Activated CD8-positive, alpha-beta memory T cell treated with anti-CD3 and anti-CD28 coated beads, Interleukin-2, amount 50 U/mL, for 4 hours (primary cell): ENCODE measurements around the gene IL20.
"Not testable (repeated sequence)": the region's sequence is repeated elsewhere in the genome, so short reads cannot be mapped to it uniquely, and the experiment has no call there.

Experiments used
- DNase-seq: peaks from one replicate; pipeline ENCODE4 v3.0.0-alpha.2; 2020

Gene IL20

DNA sequence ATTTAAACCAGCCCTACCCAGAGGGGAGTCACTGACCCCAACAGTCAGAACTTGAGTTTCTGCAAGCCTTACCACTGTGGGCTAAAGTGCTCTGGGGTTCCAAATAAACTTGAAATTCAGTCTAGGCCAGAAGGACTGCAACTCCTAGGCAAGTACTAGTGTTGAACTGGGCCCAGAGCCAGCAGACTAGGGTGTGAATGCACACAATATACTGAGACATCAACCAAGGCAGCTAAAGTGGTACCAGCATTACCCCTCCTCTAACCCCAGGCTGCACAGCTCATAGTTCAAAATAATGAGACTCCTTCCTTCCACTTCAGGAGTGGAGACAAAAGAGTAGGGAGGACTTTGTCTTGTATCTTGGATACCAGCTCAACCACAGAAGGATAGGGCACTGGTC lies 18.9 kb upstream of the IL20 start:
- DNase-seq: no peak

DNA sequence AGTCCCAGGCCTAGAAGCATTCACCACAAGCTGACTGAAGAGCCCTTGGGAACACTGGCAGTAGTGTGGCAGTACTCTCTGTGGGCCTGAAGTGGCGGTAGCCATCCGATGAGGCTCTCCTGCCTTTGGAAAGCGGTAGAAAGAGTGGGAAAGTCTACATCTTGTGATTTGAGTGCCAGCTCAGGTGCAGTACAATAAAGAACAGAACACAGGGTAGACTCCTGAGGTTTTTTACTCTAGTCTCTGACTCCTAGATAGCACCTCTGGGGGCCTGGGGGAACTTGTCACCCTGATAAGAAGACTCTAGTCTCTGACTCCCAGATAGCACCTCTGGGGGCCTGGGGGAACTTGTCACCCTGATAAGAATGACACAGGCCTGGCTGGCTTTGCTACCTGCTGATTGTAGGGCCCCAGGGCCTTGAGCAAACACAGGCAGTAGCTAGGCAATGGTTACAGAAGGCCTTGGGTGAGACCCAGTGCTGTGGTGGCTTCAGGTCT lies 18.0 kb upstream of the IL20 start:
- DNase-seq: no peak

DNA sequence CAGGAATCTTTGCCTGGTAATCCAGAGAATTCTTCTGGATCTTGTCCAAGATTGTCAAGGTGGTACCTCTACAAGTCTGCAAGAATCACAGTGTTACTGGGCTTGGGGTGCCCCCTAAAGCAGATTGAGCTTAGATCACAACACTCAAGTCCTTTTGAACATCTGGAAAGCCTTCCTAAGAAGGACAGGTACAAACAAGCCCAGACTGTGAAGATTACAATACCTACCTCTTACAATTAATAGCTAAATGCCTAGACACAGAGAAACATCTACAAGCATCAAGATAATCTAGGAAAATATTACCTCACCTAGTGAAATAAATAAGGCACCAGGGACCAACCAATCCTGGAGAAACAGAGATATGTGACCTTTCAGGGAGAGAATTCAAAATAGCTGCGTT lies 17.5 kb upstream of the IL20 start:
- DNase-seq: no peak

DNA sequence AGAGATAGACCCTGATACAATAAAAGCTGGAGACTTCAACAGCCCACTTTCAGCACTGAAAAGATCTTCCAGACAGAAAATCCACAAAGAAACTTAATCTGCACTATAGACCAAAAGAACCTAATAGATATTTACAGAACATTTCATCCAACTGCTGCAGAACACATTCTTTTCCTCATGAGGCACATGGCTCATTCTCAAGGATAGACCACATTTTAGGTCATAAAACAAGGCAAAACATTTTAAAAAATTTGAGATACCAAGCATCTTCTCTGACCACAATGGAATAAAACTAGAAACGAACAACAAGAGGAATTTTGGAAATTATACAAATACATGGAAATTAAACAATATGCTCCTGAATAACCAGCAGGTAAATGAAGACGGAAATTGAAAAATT lies 15.0 kb upstream of the IL20 start:
- DNase-seq: no peak

DNA sequence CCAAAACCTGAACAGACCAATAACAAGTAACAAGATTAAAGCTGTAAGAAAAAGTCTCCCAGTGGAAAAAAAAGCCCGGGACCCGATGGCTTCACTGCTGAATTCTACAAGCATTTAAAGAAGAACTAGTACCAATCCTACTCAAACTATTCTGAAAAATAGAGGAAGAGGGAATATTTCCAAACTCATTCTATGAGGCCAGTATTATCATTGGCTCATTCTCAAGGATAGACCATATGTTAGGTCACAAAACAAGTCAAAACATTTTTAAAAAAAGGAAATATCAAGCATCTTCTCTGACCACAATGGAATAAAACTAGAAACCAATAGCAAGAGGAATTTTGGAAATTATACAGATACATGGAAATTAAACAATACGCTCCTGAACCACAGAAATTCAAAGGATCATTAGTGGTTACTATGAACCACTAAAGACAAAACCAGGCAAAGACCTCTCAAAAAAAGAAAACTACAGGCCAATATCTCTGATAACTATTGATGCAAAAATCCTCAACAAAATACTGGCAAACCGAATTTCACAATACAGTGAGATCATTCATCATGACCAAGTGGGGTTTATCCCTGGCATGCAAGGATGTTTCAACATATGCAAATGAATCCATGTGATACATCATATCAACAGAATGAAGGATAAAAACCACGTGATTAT lies 13.9 kb upstream of the IL20 start:
- no peak for DNase-seq

DNA sequence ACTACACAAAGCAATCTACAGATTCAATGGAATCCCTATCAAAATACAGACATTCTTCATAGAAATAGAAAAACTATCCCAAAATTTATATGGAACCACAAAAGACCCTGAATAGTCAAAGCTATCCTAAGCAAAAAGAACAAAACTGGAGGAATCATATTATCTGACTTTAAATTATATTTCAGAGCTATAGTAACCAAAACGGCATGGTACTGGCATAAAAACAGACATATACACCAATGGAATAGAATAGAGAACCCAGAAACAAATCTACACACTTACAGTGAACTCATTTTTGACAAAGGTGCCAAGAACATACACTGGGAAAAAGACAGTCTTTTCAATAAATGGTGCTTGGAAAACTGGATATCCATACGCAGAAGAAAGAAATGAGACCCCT lies 12.8 kb upstream of the IL20 start:
- DNase-seq: not testable (repeated sequence)

DNA sequence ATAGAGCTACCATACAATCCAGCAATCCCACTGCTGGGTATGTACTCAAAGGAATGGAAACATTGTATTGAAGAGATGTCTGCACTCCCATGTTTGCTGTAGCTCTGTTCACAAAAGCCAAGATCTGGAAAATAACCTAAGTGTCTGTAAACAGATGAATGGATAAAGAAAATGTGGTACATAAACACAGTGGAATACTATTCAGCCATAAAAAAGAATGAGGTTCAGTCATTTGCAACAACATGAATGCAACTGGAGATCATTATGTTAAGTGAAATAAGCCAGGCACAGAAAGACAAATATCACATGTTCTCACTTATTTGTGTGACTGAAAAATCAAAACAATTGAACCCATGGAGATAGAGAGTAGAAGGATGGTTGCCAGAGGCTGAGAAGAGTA lies 11.7 kb upstream of the IL20 start:
- not testable (repeated sequence) for DNase-seq

DNA sequence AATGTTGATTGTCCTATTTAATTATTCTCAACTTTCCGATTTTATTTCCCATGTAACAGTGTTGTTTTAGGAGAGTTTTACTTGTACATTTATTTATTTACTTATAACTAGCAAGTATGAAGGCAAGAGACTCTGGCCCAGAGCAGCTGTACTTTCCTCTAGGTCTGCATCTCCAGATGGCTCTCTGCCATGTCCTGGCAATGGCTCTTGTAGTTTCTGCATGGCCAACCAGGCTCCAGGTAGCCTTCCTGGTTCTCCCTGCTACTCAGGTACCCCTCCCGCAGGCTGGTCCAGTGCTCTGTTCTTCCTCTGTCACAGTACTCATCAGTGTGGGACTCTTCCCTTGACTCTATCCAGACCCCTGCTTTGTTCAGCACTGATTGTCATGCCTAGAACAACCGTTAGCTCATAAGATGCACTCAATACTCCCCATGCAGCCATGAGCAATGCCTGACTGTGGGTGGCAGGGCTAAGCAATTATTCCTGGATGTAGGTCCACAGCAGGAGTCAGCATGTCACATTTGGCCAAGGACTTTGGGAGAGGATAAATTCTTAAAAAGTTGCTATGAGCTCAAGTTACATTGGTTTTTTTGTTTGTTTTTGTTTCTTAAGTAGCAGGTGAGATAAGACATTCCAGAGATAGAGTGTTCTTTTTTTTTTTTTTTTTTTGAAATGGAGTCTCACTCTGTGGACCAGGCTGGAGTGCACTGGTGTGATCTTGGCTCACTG lies 10.9 kb upstream of the IL20 start:
- DNase-seq: no peak

DNA sequence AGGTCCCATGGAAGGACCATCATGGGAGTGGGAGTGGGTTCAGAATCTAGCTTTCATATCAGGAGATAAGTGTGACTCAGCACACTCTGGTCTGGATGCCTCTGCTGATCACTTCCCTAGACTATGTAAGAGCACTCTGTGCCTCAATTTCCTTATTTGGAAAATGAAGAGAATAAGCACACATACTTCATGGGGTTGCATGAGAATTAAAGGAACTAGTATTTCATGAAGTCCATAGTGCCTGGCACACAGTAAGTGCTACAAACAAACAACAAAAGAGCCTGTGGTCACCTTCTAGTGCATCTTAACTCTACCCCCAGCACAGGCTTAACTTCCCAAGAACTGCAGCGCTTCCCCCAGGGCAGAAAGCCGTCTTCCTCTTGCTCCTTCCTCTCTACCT lies 9.6 kb upstream of the IL20 start:
- no peak for DNase-seq

DNA sequence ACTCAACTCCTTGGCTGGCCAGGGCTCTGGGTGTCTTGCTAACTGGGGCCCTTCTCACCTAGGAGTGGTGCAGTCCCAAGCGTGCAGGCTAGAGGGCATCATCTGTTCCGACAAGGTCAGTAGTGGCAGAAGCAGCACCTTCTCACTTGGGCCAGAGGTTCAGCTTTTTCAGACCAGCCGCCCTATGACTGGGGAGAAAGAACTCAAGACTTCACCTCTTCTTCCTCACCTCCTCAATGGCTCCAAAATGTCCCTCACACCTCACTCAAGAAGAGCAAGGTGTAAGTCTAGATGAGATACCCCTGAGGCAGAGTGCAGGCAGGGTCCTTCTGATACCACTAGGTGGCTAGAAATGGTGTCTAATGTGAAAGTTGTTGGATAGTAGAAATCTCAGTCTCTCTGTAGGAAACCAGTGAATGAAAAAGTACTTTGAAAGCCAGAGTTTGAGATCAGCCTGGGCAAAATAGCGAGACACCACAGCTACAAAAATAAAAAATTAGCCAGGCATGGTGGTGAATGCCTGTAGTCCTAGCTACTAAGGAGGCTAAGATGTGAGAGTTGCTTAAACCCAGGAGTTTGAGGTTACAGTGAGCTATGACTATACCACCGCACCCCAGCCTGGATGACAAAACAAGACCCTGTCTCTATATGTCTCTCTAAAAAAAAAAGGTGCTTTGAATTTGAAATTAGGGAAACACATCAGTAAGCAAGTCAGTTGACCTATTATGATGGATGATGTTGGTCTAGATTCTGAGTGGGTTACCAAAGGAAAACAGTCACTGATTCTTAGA lies 8.6 kb upstream of the IL20 start:
- no peak for DNase-seq

DNA sequence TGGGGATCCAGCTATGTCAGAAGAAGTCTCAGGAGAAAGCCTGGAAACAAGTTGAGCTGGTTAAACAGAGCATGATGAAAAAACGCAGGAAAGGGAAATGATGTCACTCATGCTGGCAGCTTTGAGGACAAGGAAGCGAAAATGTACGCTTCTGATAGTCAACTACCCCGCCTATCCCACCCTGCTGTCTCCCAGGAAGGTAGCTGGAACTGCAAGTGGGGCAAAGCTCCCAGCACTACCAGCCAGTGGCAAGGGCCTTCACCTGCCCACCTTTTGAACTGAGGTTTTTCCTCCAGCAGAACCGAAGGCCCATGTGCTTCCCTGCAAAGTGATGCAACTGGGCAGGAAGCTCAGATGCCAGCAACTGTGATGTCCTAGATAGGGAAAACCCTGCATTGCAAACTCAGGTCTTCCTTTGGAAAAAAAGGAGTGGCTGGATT lies 6.3 kb upstream of the IL20 start:
- no peak for DNase-seq

DNA sequence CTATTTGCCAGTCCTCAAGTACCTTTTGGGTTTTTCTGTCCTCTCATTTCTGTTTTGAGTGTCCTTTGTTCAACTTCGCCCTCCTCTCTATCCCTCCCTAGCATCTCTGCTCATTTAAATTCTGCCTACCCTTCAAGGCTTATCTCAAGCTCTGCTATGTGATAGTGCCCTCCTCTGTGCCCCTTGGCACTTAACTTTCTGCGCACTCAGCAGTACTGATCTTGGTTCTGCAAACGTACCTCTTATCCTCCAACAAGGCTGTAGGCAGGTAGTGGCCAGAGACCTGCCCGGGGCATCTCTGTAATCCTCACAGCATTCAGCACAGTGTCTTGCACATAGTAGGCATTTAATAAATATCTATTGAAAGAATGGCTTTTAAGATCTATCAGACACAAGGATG lies 5.3 kb upstream of the IL20 start:
- DNase-seq: no peak

DNA sequence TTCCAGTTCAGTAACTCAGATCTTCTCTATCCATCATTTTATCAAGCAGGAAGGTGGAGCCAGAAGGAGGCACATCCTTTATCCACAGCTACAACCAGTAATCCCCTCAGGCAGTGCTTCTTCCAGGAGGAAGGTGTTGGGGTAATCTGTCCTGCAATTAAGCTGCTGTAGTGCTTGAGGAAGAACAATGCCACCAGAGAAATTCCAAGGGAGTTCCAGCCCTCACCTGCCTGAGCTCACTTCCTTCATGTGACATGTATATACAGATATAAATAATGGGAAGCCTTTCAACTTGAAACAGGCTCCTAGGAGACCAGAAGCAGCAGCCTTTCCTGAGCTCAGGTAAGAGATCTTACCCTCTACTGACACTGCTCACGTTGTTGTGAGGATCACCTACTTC lies 2.2 kb upstream of the IL20 start:
- DNase-seq: no peak

DNA sequence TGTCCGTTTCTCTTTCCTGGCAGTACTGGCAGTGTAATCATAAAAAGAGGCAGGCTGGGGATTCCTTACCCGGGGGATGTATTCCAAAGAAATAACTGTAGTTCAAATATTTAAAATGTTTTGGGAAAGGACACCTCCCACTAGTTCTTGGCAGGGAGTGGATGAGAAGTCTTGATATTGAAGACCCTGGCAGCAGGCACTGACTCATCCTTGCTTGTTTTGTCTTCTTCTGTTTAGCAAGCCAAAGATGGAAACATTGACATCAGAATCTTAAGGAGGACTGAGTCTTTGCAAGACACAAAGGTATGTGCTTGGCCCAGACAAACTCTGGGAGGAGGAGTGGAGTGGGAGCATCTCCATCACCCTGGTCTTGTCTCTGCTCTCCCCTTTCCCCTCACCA lies 639 bp downstream of the IL20 start:
- no peak for DNase-seq

DNA sequence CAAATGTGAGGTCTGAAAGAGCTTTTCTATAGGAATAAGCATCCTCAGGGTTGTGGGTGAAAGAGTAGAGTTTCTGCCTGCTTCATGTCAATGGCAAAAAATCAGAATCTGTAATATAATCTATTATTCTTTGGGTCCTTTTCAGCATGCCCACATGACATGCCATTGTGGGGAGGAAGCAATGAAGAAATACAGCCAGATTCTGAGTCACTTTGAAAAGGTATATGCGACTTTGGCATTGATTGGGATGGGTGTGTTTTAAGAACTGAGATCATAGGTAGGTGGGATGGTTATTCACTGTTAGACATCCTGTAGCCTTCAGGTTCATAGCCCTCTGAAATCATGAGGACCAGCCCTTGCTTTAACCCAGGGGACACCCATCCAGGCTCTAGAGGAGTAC lies 1.8 kb downstream of the IL20 start:
- DNase-seq: no peak

DNA sequence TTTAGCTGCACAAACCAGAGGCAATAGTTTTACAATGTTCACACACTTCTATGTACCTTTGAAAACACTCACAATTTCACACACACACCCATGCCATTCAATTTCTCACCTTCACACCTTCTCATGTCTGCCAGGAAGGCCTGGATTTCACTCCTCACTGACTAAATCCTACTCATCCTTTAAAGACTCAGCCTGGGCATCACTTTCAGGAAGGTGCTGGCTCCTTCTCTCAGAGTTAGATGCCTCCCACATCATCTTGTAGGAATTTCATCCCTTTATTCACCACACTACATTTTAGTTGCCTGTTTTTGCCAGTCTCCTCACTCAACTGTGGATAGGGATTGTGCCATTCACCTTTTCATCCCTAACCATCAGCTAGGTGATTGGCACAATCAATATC lies 2.3 kb downstream of the IL20 start:
- DNase-seq: no peak

DNA sequence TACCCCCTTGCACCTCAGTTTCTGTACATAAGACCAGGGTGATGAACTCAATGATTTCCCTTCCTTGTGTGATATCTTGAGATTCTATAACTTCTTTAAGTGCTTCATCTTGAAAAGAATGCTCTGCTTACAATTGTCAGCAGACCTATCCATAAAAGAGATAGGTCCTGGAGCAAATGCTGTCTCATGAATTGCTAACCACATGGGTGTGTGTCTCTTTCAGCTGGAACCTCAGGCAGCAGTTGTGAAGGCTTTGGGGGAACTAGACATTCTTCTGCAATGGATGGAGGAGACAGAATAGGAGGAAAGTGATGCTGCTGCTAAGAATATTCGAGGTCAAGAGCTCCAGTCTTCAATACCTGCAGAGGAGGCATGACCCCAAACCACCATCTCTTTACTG lies 2.8 kb downstream of the IL20 start:
- no peak for DNase-seq

DNA sequence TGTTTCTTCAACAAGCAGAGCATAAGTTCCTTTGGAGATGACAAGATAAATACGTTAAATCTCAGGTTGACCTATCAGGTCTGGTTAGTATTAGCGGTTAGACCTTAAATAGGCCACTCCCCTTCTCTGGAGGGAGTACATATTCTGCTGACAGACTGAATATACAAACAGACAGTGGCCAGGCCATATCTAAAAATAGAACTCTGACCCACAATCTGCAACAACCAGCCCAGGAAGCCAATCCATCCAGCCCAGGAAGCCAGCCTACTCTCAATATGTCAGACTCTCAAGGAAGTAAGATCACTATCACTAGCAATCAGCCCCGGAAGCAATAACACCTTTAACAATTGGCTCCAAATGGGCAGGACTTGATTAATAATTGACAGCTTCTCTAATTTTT lies 6.7 kb downstream of the IL20 start:
- no peak for DNase-seq

DNA sequence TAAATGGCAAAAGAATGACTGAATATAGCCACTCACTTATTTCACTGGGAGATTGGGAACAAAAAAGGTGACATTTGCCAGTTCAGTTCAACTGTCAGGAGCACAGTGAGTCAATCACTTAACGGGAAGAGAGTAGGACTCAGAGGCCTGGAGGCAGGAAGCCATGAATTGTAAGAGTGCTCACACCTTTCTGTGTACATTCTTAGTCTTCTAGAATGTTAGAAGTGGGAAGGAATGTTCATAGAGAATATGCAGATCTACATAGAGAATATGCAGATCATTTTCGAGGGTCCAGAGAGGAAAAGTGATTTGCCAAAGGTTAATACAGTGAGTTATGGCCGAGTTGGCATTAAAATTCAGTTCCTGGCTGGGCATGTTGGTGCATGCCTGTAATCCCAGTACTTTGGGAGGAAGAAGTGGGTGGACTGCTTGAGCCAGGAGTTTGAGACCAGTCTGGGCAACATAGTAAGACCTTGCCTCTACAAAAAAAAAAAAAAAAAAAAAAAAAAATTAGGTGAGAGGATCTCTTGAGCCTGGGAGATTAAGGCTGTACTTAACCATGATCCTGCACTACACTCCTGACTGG lies 8.3 kb downstream of the IL20 start:
- DNase-seq: no peak

DNA sequence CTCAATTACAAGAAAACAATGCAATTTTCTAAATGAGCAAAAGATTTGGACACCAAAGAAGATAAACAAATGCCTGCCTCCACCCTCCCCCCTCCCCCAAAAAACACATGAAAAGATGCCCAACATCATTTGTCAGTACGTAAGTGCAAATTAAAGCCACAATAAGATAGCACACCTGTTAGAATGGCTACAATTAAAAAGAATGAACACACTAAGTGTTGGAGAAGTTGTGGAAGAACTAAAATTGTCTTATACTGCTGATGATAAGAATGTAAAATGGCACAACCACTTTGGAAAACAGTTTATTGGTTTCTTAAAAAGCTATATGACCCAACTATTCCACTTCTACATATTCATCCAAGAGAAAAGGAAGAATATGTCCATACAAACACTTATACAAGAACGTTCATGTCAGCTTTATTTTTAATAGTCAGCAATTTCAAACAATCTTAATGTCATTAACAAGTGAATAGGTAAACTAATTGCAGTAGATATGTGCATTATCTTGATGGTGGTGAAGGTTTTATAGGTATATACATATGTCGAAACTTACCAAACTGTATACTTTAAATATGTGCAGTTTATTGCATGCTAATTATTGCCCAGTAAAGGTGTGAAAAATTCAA lies 10.4 kb downstream of the IL20 start:
- DNase-seq: no peak

DNA sequence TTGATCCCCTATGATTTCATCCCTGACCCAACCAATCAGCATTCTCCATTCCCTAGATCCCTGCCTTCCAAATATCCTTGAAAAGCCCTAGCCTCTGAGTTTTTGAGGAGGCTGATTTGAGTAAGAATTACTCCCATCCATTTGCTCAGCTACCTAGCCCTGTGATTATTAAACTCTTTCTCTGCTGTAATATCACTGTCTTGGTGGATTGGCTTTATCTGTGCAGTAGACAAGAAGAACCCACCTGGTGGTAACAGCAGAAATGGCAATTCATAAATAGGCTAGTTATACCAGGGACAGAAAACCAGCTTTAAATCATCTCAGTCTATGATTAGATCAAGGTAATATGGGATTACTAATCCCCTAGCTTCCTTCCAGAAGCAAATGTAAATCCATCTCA lies 13.0 kb downstream of the IL20 start:
- DNase-seq: no peak

DNA sequence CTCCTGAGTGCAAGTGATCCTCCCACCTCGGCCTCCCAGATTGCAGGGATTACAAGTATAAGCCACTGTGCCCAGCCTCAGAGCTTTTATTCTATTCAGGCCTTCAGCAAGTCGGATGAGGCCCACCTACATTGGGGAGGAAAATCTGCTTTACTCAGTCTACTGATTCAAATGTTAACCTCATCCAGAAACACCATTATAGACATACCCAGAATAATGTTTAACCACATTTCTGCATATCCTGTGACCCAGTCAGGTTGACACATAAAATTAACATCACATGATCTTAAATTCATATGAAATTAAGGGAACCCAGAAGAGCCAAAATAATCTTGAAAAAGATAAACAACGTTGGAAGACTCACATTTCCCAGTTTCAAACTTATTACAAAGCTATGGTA lies 14.9 kb downstream of the IL20 start:
- DNase-seq: no peak

DNA sequence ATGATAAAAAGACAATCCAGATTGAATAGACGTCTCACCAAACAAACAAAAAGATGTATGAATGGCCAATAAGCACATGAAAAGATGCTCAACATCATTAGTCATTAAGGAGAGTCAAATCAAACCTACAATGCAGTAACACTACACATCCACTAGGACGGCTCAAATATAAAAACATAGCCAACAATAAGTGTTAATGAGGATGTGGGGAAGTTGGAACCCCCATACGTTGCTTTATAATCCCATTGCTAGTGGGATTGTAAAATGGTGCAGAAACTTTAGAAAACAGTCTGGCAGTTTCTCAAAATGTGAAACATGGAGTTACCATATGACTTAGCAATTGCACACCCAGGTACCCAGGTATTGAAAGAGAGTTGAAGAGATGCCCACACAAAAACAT lies 17.1 kb downstream of the IL20 start:
- no peak for DNase-seq
